GM21528 (cell line): ENCODE data around the gene HAPLN2.
A peak's percentile ranks its signal among the peaks of the same experiment; 100 is the strongest.
"Not testable (repeated sequence)": the region's sequence is repeated elsewhere in the genome, so short reads cannot be mapped to it uniquely, and the experiment has no call there.

Experiments
- ATAC-seq: cut with Tn5 transposase; IDR thresholded peaks from one replicate; pipeline ENCODE4 v1.9.1; 2021; ENCODE audit warnings: mild to moderate bottlenecking, moderate library complexity; ENCODE audit not compliant: unreplicated experiment, low FRiP score

The HAPLN2 gene

GRCh38 chr1:156618853-156619581, at the start of gene HAPLN2:
Gene HAPLN2, plus strand, starts transcription at chr1:156619415. Its CDS starts 4,076 bp downstream, at chr1:156623491.
- ATAC-seq = no peak

- ATAC-seq = no peak
These were observed 47.9 kb upstream of the HAPLN2 start for GRCh38 chr1:156571261-156571852.

GRCh38 chr1:156571919-156572662, 47.1 kb upstream of the HAPLN2 start, which contains the start of gene IQGAP3:
Gene IQGAP3, minus strand, starts transcription at chr1:156572565. Its CDS starts 36 bp downstream, at chr1:156572529.
- ATAC-seq = peak; percentile 52

GRCh38 chr1:156572663-156573018, 46.6 kb upstream of the HAPLN2 start:
- no peak for ATAC-seq

GRCh38 chr1:156574039-156574633, 45.1 kb upstream of the HAPLN2 start:
- no peak for ATAC-seq

- no peak for ATAC-seq
These were observed 41.7 kb upstream of the HAPLN2 start for GRCh38 chr1:156577550-156577949.

GRCh38 chr1:156578055-156578454, 41.2 kb upstream of the HAPLN2 start:
- no peak for ATAC-seq

- ATAC-seq = no peak
These were observed 39.7 kb upstream of the HAPLN2 start, which contains the start of gene TTC24 for GRCh38 chr1:156579472-156579871. Gene TTC24, plus strand, starts transcription at chr1:156579723. Its CDS starts 1,642 bp downstream, at chr1:156581365.

GRCh38 chr1:156581661-156582387, 37.4 kb upstream of the HAPLN2 start:
- no peak for ATAC-seq

GRCh38 chr1:156582388-156583017, 36.7 kb upstream of the HAPLN2 start:
- ATAC-seq = no peak

GRCh38 chr1:156583821-156584622, 35.2 kb upstream of the HAPLN2 start:
- ATAC-seq = no peak

- no peak for ATAC-seq
These were observed 34.4 kb upstream of the HAPLN2 start for GRCh38 chr1:156584813-156585212.

- ATAC-seq = no peak
These were observed 32.9 kb upstream of the HAPLN2 start for GRCh38 chr1:156586323-156586722.

GRCh38 chr1:156586892-156587477, 32.2 kb upstream of the HAPLN2 start:
- no peak for ATAC-seq

GRCh38 chr1:156587927-156588326, 31.3 kb upstream of the HAPLN2 start:
- ATAC-seq = not testable (repeated sequence)

- ATAC-seq = no peak
These were observed 29.7 kb upstream of the HAPLN2 start for GRCh38 chr1:156589546-156589945.

- ATAC-seq = no peak
These were observed 28.7 kb upstream of the HAPLN2 start for GRCh38 chr1:156590326-156591180.

- no peak for ATAC-seq
These were observed 28.1 kb upstream of the HAPLN2 start for GRCh38 chr1:156591181-156591431.
